Heart left ventricle (tissue), 16 donors: ENCODE results near the gene CTNNBIP1. TPM values are rescaled to one million over a fixed set of nuclear protein-coding genes. Genes with fewer than 3 reads are reported as not detected.
A peak's percentile ranks its signal among the peaks of the same experiment; 100 is the strongest.
"Not testable (repeated sequence)": the region's sequence is repeated elsewhere in the genome, so short reads cannot be mapped to it uniquely, and the experiment has no call there.

Experiments
- ATAC-seq, 4 donors: fragments of 200-7000 bp; cut with Tn5 transposase; one replicate each; pipeline ENCODE4 v1.9.1; 2020 to 2022; ENCODE audit warnings: moderate library complexity in 4 of 4, mild to moderate bottlenecking in 3 of 4, moderate number of reproducible peaks in 1 of 4
- DNase-seq, 5 donors: peaks; one replicate each; pipeline ENCODE4 v3.0.0-alpha.2; 2020
- H3K27ac ChIP-seq, 12 donors: fragments of 200-600 bp; sonication (generic) in 4 of 12; one replicate each; pipeline versions ENCODE4 v1.5.0 to v1.8.0; 2016 to 2022; ENCODE audit warnings: mild to moderate bottlenecking in 2 of 12
- H3K27me3 ChIP-seq, 9 donors: fragments of 200-600 bp; sonication (generic) in 2 of 9; one replicate each; pipeline versions ENCODE4 v1.5.1 to v1.8.0; 2016 to 2022; ENCODE audit warnings: mild to moderate bottlenecking in 3 of 9
- H3K36me3 ChIP-seq, 9 donors: fragments of 200-600 bp; sonication (generic) in 2 of 9; one replicate each; pipeline versions ENCODE4 v1.5.0 to v1.8.0; 2018 to 2022; ENCODE audit warnings: mild to moderate bottlenecking in 2 of 9
- H3K4me1 ChIP-seq, 12 donors: fragments of 200-600 bp; sonication (generic) in 4 of 12; one replicate each; pipeline versions ENCODE4 v1.5.0 to v1.8.0; 2016 to 2022; ENCODE audit warnings: mild to moderate bottlenecking in 3 of 12
- H3K4me3 ChIP-seq, 12 donors: fragments of 200-600 bp; sonication (generic) in 4 of 12; one replicate each; pipeline versions ENCODE4 v1.5.0 to v1.8.0; 2017 to 2022; ENCODE audit warnings: mild to moderate bottlenecking in 9 of 12, moderate library complexity in 4 of 12
- H3K9me3 ChIP-seq, 12 donors: fragments of 200-600 bp; sonication (generic) in 4 of 12; one replicate each; pipeline versions ENCODE4 v1.5.0 to v1.8.0; 2016 to 2022; ENCODE audit warnings: mild to moderate bottlenecking in 1 of 12
- CTCF ChIP-seq, 12 donors: fragments of 200-600 bp; sonication (generic) in 4 of 12; IDR thresholded peaks; one replicate each; pipeline versions ENCODE4 v1.5.0 to v1.8.0; 2018 to 2022; ENCODE audit warnings: antibody characterized with exemption in 12 of 12, mild to moderate bottlenecking in 5 of 12
- POLR2A ChIP-seq, 2 donors: fragments of 450-650 bp; IDR thresholded peaks; one replicate each; pipeline ENCODE4 v1.6.1; 2017; ENCODE audit warnings: antibody characterized with exemption in 2 of 2, mild to moderate bottlenecking in 2 of 2, moderate library complexity in 2 of 2
- WGBS, 4 donors: extraction: QIAGEN DNeasy Blood & Tissue Kit in 2 of 4; methylation state at CpG; one replicate each; pipeline versions ENCODE4 v1.1.5 to v1.1.7; 2013 to 2018; 5-methylcytosine and 5-hydroxymethylcytosine counted together
- intact Hi-C, 10 donors: fragments of 100-400 bp; cut with DNase I; formaldehyde crosslinking; loops; one replicate each; pipeline versions ENCODE4 v1.11.1 to v1.14.2; 2022
- polyA plus RNA-seq, 2 donors: library from polyadenylated mRNA; stranded (reverse); fragments of 200-250 nt; gene quantifications; one replicate each; pipeline ENCODE4 v1.2.3, GENCODE V29; 2013
- total RNA-seq, 9 donors: library from RNA; depleted of rRNA in 2 of 9; stranded (reverse); fragments of >200 nt in 2 of 9; fragmentation: NEBNext Ultra II Directional in 3 of 9; extraction: Animal tissue kit (Norgen Biotek cat#: 25700) in 3 of 9; gene quantifications; one replicate each; pipeline versions ENCODE4 v1.1.0 to v1.2.4, GENCODE V29; 2016 to 2023
- donor health status: ischemic (EF 13 %, LVEDD 7.1; RV severe dilation, severe dysfunction).
- donor health status: healthy with polysubstance abuse.
- donor health status: DM: no; HTN: yes; CAD: no.
- donor health status: DM: no; HTN: no; CAD: no.
- donor health status: ischemic (EF 25% LVEDD 6.9; RV normal size, moderate dysfunction).
- donor health status: ischemic (EF 25% LVEDD 5.7; RV mildly dilated, moderate dysfunction).
- donor health status: healthy.
- donor health status: DM: yes; HTN: yes; CAD: no.
- donor health status: ischemic (EF 35%, LVEDD 5.7; RV mildly dilated, moderate dysfunction).
- donor health status: nonischemic (EF 11% LVEDD 7.7; RV severe dilation, severe dysfunction).
- donor health status: DM: yes; HTN: yes; CAD: no.
- donor health status: PGD.
- donor health status: ischemic (EF 29% LVEDD 5.4; RV normal size, mild dysfunction).
- donor health status: nonischemic (EF 23%, LVEDD 6.1; RV moderate dilation, normal function).

Gene CTNNBIP1
- total and polyA plus RNA-seq, 11 donors, result 25.4 to 62.0 (median 40.7) TPM

GRCh38 chr1:9927259-9927658 lies 17.2 kb upstream of the CTNNBIP1 start:
- TF ChIP-seq POLR2A (IDR thresholded peaks at IDR 0.05) (no peak), CTCF (IDR thresholded peaks at IDR 0.05) (no peak)
- no peak for DNase-seq
- no peak overlapping the region for H3K4me3 ChIP-seq
- H3K9me3 ChIP-seq, result no peaks in the 10 kb centered on the region
- WGBS, 4 donors, result 91 to 95% (median 93%) methylated on average over 5 of the region's 5 CpGs
- H3K4me1 ChIP-seq, result peaks cover 0 to 11% (median 0%) of the 10 kb centered on the region in 12 donors
- intact Hi-C loops, result no loop called here
- H3K36me3 ChIP-seq, result peaks cover 0 to 63% (median 35%) of the 10 kb centered on the region in 9 donors
- ATAC-seq, result no peak
- no peaks in the 10 kb centered on the region for H3K27me3 ChIP-seq
- H3K27ac ChIP-seq, result no peak overlapping the region

- peaks cover 0 to 12% (median 0%) of the 10 kb centered on the region in 12 donors for H3K4me1 ChIP-seq
- peak overlapping the region in 8 of 12 donors; percentile 11 to 56 (median 27) for H3K27ac ChIP-seq
- no peaks in the 10 kb centered on the region for H3K9me3 ChIP-seq
- no peak overlapping the region for H3K4me3 ChIP-seq
- H3K36me3 ChIP-seq, result peaks cover 0 to 14% (median 0%) of the 10 kb centered on the region in 9 donors
- WGBS, 4 donors, result 41 to 50% (median 45%) methylated on average over 5 of the region's 5 CpGs
- no peaks in the 10 kb centered on the region for H3K27me3 ChIP-seq
- ATAC-seq, result peak; percentile 73 to 92 (median 78)
- peak in 1 of 5 donors; percentile 38 for DNase-seq
- TF ChIP-seq POLR2A (IDR thresholded peaks at IDR 0.05) (no peak), CTCF (IDR thresholded peaks at IDR 0.05) (no peak)
- intact Hi-C loops, result no loop called here
Measured at GRCh38 chr1:9922342-9922741, 12.3 kb upstream of the CTNNBIP1 start.

GRCh38 chr1:9920606-9921005 lies 10.5 kb upstream of the CTNNBIP1 start:
- Histone ChIP-seq H3K36me3 (no peaks in the 10 kb centered on the region), H3K27me3 (no peaks in the 10 kb centered on the region), H3K9me3 (no peaks in the 10 kb centered on the region), H3K27ac (no peak overlapping the region), H3K4me1 (peaks cover 0 to 12% (median 0%) of the 10 kb centered on the region in 12 donors), H3K4me3 (no peak overlapping the region)
- no peak for TF ChIP-seq CTCF (IDR thresholded peaks at IDR 0.05)
- no peak for TF ChIP-seq POLR2A (IDR thresholded peaks at IDR 0.05)
- intact Hi-C loops, result no loop called here
- WGBS, 4 donors, result 90 to 96% (median 95%) methylated on average over 5 of the region's 5 CpGs
- no peak for DNase-seq
- no peak for ATAC-seq

- no peak for ATAC-seq
- intact Hi-C loops, result no loop called here
- no peak for TF ChIP-seq POLR2A (IDR thresholded peaks at IDR 0.05)
- TF ChIP-seq CTCF (IDR thresholded peaks at IDR 0.05), result no peak
- 85 to 98% (median 93%) methylated on average over 1 of the region's 1 CpG for WGBS, 4 donors
- Histone ChIP-seq H3K4me3 (no peak overlapping the region), H3K27me3 (no peaks in the 10 kb centered on the region), H3K4me1 (peaks cover 0 to 19% (median 0%) of the 10 kb centered on the region in 12 donors), H3K9me3 (no peaks in the 10 kb centered on the region), H3K27ac (no peak overlapping the region), H3K36me3 (no peaks in the 10 kb centered on the region)
- no peak for DNase-seq
Measured at GRCh38 chr1:9917901-9918300, 7.8 kb upstream of the CTNNBIP1 start.

GRCh38 chr1:9917495-9917894 lies 7.4 kb upstream of the CTNNBIP1 start:
- H3K9me3 ChIP-seq, H3K36me3 ChIP-seq, H3K4me3 ChIP-seq, ATAC-seq, H3K27ac ChIP-seq, intact Hi-C loops, H3K27me3 ChIP-seq, DNase-seq: not testable (repeated sequence)
- WGBS, 4 donors, result 87 to 97% (median 95%) methylated on average over 3 of the region's 3 CpGs
- peaks cover 0 to 15% (median 0%) of the 10 kb centered on the region in 12 donors for H3K4me1 ChIP-seq
